Fibroblast of skin of left biceps (primary cell): ENCODE results near the gene IRF1.
"Not testable (repeated sequence)": the region's sequence is repeated elsewhere in the genome, so short reads cannot be mapped to it uniquely, and the experiment has no call there.

Source experiments
- DNase-seq, 2 experiments: peaks; one replicate each; pipeline ENCODE4 v3.0.0-alpha.2; 2013; ENCODE audit warnings: low read depth in 2 of 2

IRF1 gene

DNA sequence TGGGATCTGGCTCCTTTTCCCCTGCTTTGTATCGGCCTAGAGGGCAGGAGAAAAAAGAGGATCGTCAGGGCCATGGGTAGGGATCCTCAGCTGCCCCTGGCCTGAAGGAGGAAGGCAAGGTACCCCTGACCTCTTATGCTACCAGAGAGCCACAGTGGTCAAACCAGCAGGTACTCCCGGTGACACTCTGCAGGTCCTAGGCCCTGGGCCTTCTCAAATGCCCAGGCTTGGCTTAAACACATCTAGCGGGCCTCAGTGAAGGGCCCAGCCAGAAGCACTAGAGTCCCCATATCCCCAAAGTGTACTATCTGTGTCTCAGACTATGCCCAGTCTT lies 3.5 kb downstream of the IRF1 start:
- DNase-seq = no peak

DNA sequence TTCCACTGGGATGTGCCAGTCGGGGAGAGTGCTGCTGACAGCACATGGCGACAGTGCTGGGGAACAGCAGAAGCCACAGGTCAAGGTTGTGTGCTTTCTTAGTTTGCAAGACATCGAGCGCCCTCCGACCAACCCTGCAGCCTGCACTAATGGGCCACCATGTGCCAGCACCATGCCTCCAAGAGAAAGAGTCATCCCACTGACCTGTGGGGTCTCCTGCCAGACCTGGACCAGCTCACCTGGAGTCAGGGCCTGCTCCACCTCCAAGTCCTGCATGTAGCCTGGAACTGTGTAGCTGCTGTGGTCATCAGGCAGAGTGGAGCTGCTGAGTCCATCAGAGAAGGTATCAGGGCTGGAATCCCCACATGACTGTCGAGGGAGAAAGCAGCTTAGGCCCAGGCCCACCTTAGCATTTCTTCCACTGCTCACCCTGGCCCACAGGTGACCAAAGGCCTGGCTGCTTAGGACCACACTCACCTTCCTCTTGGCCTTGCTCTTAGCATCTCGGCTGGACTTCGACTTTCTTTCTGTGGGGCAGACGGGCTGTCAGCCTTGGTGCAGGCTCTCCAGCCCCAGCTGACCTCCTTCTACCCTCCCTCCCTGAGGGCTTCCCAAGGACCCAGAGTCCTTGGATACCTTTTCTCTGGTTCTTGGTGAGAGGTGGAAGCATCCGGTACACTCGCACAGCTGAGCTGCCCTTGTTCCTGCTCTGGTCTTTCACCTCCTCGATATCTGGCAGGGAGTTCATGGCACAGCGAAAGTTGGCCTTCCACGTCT lies 4.1 kb downstream of the IRF1 start:
- DNase-seq = no peak

DNA sequence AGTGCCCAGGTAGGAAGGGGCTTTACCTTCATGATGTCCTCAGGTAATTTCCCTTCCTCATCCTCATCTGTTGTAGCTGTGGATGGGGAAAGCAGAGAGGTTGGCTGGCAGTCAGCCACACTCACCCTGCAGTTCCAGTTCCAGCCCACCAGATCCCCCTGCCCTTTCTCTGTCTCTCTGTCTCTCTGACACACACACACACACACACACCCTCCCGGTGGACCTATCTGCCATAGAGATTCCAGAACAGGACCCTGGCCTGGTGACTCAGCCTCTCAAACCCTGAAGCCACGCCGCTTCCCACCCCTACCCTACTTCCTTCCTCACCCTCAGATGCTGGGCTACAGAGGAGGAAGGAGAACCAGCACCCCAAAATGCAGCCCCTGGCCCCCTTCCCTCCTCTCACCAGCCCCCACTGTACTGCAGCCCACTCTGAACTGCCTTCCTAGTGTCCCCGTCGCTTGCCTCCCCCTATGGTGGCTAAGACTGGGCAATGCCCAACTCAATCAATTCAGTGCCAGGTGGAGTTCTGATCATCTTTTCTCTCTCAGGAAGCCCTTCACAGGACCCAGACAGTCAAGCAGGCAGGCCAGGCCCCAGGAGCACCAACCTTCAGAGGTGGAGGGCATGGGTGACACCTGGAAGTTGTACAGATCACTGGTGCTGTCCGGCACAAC lies 4.8 kb downstream of the IRF1 start:
- DNase-seq = no peak

DNA sequence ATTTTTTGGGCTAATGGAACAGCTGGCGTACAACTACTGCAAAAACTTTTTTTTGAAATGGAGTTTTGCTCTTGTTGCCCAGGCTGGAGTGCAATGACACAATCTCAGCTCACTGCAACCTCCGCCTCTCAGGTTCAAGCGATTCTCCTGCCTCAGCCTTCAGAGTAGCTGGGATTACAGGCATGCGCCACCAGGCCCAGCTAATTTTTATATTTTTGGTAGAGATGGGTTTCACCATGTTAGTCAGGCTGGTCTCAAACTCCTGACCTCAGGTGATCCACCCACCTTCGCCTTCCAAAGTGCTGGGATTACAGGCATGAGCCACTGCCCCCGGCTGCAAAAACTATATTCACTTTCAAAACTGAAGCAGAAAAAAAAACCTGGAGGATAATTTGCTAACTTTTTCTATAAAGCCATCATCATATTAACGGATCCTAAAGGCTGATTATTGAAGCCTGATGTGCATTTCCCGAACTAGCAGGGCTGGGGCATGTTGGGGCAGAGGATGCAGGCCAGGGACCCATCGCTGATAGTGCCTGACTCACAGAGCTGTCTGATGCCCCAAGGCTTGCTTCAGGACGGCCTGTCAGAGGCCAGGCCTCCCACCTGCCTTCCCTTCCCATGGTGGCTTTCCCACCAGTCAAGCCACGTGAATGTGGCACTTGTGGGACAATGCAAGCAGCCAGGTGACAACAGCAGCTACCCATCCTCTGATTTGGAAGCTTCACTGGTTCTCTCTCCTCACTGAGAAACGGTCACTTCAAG lies 5.5 kb downstream of the IRF1 start:
- not testable (repeated sequence) for DNase-seq

DNA sequence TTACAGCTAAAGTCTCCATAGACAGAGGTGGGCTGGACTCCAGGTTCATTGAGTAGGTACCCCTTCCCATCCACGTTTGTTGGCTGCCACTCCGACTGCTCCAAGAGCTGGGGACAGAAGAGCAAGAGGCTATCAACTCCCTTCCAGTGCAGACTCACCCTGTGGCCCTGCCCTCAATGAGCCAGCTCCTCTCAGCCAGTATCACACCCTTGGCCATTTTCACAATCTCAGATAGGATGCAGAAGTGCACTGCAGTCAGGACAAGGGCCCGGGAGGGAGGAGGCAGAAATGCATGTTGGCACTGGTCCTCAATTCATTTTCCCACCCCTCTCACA lies 6.2 kb downstream of the IRF1 start:
- DNase-seq = no peak

DNA sequence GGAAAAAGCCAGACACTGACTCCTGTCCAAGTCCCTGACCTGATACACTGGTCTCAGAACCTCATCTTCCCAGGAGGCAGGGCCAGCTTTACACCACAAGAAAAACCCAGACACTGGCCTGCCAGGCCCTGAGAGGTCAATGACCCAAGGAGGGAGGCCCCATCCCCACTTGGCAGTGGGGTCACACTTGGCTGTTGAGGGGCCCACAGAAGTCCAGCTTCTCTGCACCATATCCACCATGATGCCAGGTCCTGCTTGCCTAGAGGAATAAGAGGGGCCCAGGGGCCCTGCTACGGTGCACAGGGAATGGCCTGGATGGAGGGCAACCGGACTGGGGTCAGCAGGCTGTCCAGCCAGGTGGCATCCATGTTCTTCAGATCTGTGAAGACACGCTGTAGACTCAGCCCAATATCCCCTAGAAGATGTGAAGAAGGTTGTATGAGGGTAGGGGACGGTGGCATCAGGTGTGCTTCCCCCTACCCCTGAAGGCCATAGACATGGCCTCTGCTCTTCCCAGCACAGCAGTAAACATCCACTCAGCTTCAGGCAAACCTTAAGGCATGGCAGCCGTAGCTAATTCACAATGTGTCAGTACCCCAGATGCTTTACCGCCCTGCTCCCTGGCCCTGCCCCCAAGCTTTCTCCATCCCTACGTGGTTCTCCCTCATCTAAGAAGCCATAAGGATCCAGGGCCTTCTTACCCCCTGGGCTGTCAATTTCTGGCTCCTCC lies 6.7 kb downstream of the IRF1 start:
- no peak for DNase-seq

DNA sequence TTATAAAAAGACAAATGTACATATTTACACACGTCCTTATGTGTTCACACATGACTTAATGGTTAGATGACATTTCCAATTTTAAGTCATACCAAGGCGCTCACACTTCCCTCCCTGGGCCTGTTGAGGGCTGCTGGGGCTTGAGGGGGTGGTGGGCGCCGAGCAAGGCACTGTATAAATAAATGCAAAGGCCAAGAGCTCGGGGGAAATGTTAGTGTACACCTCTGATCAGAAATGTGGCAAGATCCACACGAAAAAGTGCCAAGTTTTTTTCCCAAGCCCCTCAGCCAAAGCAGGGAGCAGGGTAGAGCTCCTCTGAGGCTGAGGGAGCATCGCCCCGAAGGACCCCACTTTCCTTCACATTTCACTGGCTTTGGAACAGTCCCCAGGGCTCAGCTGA lies 7.5 kb downstream of the IRF1 start:
- DNase-seq = no peak

DNA sequence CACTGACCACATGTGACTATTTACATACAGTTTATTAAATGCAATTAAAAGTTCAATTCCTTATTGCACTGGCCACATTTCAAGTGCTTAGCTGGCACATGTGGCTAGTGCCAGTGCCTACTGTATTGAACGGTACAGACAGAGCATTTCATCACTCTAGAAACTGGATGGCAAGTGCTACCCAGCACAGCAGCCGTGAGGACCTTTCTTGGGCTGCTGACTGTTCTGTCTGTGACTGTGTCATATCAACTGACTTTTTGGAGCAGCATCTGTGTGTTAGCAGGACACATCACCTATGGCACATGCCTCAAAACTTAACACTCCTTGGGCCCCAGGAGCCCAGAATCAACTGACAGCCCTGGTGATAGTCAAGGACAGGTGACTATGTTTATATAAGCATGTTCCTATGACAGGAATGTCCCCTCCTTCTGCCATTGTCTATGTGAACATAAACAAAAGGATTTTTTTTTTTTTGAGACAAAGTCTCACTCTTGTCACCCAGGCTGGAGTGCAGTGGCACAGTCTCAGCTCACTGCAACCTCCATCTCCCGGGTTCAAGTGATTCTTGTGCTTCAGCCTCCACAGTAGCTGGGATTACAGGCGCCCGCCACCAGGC lies 8.9 kb downstream of the IRF1 start:
- DNase-seq = no peak

DNA sequence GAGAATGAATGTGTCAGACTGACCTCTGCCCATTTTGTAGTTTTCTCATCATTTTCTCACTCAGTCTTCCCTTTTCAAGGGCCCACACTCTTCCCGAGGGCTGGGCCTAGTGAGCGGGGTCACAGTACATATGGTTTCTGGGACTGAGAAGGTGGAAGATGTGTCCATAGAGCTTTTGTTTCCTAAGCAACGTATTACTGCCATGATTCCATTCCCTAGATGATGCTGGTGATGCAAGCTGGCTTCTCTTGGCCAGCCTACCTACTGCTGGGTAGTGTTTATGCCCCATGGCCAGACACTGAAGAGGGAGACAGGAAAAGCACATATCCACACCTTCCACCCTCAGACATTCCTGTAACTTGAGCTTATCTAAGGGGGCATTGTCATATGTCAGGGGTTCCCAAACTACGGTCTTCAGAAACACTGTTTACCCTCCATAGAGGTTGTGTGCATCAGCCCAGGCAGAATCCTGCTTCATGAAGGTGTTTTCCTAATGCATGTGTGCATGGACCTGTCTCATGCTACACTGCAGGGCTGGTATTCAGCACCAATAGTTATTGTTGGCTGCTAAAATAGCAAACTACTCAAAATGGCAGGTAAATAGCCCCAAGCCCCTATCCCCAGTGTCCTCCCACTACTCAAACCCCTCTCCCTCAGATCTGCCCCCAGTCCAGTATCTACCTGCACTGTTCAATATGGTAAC lies 9.5 kb downstream of the IRF1 start:
- DNase-seq = no peak

DNA sequence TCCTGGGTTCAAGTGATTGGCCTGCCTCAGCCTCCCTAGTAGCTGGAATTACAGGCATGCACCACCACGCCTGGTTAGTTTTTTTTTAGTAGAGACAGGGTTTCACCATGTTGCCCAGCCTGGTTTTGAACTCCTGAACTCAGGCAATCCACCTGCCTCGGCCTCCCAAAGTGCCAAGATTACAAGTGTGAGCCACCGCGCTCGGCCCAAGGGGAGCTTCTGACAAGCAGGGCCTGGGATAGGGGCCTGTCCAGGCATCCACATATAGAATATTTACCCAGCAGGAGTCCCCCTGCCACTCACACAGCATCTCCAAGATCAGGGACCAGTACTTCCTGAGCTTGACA lies 10.1 kb downstream of the IRF1 start:
- DNase-seq = no peak

DNA sequence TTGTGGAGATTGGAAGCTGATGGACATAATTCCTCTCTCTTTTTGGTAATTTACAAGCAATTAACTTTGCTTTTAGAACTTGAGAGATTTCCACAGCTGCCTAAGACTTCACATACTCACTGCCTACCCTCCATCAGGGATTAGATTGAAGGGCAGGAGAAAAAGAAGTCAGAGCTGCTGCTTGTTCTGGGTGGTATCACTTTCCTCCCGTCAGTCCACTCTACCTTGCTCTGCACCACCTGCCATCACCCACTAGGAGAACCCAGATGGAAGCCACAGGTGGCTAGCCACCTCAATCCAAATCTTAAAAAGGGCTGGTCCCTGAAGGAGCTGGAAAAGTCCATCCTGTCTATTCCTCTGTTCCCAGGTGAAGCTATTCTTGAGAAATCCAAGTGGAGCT lies 10.5 kb downstream of the IRF1 start:
- DNase-seq = no peak

DNA sequence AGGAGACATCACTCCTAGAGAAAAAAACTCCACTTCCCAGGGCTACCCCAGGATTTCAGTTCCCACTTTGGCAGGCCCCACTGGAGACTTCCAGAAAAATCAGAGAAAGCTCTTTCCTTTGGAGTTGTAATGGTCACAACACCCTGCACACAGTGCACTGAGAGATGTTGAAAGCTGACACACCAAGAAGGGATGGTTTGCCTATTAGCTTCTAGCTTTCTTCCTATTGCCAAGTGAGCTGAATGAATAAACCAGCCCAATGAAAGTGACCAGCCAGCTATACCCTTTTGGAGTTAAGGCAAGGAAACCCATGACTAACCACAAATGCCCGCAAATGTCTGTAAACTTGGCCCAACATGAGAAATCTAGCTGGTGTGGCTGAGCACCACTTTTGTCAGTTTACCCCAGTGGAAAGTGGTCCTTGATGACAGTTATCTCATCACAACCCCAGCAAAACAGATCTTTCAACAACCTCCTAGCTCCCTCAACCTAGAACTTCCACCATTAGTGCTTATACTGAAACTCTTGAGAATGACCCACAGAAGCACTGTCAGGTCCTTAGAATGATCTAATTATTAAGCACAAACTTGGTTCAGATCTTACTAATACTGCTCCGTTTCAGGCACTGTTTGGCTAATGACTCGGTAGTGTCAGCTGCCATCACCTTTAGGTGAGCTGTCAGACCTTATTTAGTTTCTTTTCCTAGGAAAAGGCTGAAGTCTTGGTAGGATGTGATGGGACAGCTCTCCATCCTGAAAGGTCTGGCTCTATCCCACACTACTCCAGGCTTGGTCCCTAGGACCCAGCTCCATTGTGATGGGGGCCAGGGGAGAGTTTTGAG lies 11.2 kb downstream of the IRF1 start:
- no peak for DNase-seq

DNA sequence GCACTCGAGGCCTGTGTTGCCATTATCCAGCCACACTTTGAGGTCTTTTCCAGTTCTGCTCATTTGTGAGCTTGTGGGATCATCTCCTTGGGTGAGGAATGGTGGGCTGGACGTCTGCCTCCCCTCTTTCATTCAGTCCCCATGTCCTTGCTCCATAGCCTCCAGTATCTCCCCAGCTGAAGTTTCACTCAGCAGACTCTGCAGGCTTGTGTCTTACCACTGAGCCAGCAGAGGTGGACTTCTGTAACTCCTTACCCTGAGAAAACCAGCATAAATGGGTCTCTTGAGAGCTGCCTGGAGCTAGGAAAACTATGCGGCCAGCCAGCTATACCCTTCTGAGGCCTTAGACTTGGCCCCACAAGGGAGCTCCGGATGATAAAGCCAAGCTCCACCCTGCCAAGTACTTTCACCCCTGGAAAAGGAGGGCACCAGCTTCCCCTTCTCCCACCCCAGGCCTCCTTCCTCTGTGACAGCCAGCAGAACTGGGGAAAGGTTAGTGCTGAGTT lies 12.2 kb downstream of the IRF1 start:
- DNase-seq = no peak

DNA sequence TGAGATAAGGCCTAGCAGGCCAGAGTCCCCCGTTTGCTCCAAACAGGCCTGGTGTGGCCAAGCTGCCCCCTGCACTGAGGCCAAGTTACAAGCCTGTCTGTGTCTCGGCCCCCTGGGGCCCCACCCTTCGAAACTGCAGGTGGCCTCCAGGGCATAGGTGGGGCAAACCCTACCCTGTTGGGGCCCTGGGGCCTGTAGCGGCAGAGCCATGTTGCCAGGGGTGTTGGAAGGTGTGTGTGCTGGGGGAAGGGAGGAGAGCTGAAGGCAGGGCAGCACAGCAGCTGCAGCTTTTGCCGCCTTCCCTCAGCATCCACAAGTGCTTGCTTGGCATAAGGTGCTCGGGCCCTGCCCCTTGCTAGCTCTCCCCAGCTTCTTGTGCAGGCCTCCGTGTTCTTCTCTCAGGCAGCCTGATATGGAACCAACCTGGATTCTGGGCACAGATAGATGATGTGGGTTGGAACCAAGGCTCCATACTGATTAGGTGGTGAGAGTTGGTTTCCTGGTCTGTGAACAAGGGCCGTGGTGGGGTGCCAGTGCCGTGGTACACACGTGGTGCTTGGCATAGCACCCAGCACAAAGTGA lies 12.7 kb downstream of the IRF1 start:
- no peak for DNase-seq

DNA sequence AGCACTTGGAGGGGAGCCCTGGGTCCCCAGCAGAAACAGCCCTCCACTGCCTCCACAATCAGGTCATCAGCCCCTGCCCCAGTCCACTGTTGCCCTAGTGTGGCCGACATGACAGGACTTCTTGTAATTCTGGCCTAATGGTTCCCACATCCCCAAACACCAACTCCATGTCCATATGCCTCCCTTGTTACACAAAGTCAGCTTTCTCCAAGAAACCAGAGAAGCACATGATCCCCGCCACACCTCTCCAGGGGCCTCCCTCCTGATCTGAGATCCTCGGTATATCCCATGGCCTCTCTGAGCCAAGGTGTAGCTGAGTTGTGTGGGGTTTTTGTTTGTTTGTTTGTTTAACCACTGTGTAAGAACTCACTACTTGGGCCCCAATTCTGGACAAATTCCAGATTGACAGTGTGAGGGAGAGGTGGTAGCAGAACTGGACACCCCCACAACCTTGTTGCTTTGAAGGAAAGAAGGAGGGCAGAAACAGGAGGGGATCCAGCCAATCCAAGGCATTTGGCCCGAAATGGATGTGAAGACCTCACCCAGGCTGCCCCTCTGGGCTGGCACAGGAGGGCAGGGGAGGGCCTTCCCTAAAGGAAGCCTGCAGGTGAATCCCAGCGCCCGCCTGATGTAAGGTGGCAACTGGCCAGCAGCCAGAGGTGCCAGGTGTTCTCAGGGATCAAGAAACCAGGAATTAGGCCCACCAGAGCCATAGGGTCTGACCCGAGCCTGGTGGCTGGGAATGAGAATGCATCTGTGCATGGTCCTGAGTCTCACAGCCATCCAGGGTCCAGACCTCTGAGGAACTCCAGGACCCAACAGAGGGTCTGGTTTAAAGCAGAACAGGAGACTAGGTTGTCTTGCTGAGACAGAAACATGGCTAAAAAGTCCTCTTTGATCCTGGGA lies 13.4 kb downstream of the IRF1 start:
- no peak for DNase-seq

DNA sequence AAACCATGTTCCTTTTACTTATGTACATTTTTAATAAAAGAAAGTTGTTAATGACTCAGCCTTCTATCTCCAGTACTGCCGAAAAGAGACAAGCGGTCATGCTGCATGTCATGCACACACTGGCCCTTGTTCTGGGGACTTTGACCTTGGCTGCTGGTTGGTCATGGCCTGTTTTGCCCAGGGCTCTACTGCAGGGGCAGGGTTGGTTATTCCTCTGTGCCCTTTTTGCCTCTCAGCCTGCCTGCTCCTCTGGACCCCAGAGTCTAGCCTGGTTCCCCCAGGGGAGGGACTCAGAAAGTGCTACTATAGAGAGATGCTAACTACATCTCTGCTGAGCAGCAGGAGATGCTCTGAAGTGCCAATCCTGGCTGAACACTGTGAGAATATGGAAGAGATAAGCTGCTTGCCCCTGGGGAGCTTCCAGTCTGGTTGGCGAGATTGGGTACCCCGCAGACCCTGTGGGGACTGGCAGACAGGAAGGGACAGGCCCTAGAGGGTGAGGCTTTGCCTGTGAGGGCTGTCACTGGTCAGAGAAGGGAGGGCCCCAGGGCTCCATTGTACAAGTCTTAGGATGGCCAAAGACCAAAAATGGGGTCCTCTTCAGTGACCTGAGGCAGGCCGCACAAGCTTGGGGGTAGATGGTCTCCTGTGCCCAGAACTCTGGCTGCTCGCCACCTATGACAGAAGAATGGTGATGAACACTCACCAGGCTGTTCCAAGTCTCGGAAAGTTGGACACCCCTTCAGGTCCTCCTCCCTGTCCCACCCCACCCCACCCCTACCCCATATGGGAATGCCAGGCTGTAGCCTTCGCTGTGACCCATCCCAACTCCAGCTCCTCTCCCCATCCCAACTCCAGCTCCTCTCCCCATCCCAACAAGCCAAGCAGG lies 14.3 kb downstream of the IRF1 start:
- DNase-seq = no peak

DNA sequence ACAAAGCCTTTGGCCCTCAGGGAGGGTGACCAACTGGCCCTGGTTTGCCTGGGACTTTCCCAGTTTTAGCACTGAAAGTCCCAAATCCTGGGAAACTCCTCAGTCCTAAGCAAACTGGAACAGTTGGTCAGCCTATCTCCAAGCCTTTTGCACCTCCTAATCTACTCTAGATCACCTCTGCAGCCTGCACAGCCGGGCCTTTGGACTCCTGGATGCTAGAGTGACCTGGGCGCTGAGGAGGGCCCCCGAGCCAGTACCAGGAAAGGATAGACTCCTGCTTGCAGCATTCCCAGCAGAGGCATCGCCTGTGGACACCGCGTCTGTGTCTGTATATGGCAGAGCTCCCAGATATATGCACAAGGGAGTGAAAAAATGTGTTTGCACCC lies 15.1 kb downstream of the IRF1 start:
- DNase-seq = no peak
